Measurements from ENCODE around the gene MROH7. TPM values are rescaled to one million over a fixed set of nuclear protein-coding genes. Genes with fewer than 3 reads are reported as not detected.

MROH7 gene
- total RNA-seq, 1 experiment from 2014 or later, result not detected

GRCh38 chr1:54736685-54737084 lies 95.1 kb downstream of the MROH7 start:
- no TSS peak for BruUV-seq (replicated peaks)
- Histone ChIP-seq H3K9me2 (ENCODE audit: insufficient read depth) (no peaks in the 10 kb centered on the region), H3K27ac (no peak overlapping the region), H3K4me2 (no peak overlapping the region), H3K79me2 (ENCODE audit: low read depth) (no peaks in the 10 kb centered on the region), H2AFZ (no peak overlapping the region), H3K4me3 (no peak overlapping the region), H3F3A (ENCODE audit: insufficient read depth, low read depth) (no peaks in the 10 kb centered on the region), H3K36me3 (ENCODE audit: low read depth) (peaks cover 18% of the 10 kb centered on the region), H3K4me1 (replicated peaks; ENCODE audit: insufficient read depth) (no peaks in the 10 kb centered on the region), H4K20me1 (ENCODE audit: insufficient read depth) (no peaks in the 10 kb centered on the region), H3K27me3 (ENCODE audit: insufficient read depth, low read depth) (no peaks in the 10 kb centered on the region), H3K9me3 (ENCODE audit: insufficient read depth, low read depth) (no peaks in the 10 kb centered on the region)
- intact Hi-C loops (cut with micrococcal nuclease; ENCODE audit: unreplicated experiment), result no loop called here
- ChIA-PET POLR2A (ENCODE audit: unreplicated experiment) (no interaction called here), CTCF (interaction anchor here (0.6 kb wide), 1 partner anchor 866 kb away, joined by 3 read pairs; no protein-coding TSS in a partner anchor)
- no peak for DNase-seq
- TF ChIP-seq EZH2 (IDR thresholded peaks at IDR 0.05; ENCODE audit: low read depth) (no peak), CTCF (conservative IDR thresholded peaks at IDR 0.05) (no peak)

- H3K27me3 ChIP-seq (ENCODE audit: insufficient read depth, low read depth), result no peaks in the 10 kb centered on the region
- H3F3A ChIP-seq (ENCODE audit: insufficient read depth, low read depth), result no peaks in the 10 kb centered on the region
- H3K36me3 ChIP-seq (ENCODE audit: low read depth), result peaks cover 18% of the 10 kb centered on the region
- no TSS peak for BruUV-seq (replicated peaks)
- no peak for DNase-seq
- H3K4me3 ChIP-seq, result no peak overlapping the region
- no peak overlapping the region for H3K4me2 ChIP-seq
- H3K27ac ChIP-seq, result no peak overlapping the region
- no peaks in the 10 kb centered on the region for H4K20me1 ChIP-seq (ENCODE audit: insufficient read depth)
- no peaks in the 10 kb centered on the region for H3K4me1 ChIP-seq (replicated peaks; ENCODE audit: insufficient read depth)
- POLR2A ChIA-PET (ENCODE audit: unreplicated experiment), result no interaction called here
- no peaks in the 10 kb centered on the region for H3K79me2 ChIP-seq (ENCODE audit: low read depth)
- H3K9me3 ChIP-seq (ENCODE audit: insufficient read depth, low read depth), result no peaks in the 10 kb centered on the region
- intact Hi-C loops (cut with micrococcal nuclease; ENCODE audit: unreplicated experiment), result no loop called here
- CTCF ChIA-PET, result no interaction called here
- H3K9me2 ChIP-seq (ENCODE audit: insufficient read depth), result no peaks in the 10 kb centered on the region
- TF ChIP-seq EZH2 (IDR thresholded peaks at IDR 0.05; ENCODE audit: low read depth) (no peak), CTCF (conservative IDR thresholded peaks at IDR 0.05) (no peak)
- H2AFZ ChIP-seq, result no peak overlapping the region
Measured at GRCh38 chr1:54738244-54738643, 96.7 kb downstream of the MROH7 start.

- Histone ChIP-seq H3K4me1 (replicated peaks; ENCODE audit: insufficient read depth) (peaks cover 11% of the 10 kb centered on the region), H3K4me2 (no peak overlapping the region), H3K79me2 (ENCODE audit: low read depth) (no peaks in the 10 kb centered on the region), H3K9me3 (ENCODE audit: insufficient read depth, low read depth) (no peaks in the 10 kb centered on the region), H3F3A (ENCODE audit: insufficient read depth, low read depth) (peaks cover 8% of the 10 kb centered on the region; the same call in 1 of the 2 replicates), H3K36me3 (ENCODE audit: low read depth) (peaks cover 7% of the 10 kb centered on the region; the same call in 1 of the 2 replicates), H3K9me2 (ENCODE audit: insufficient read depth) (no peaks in the 10 kb centered on the region), H4K20me1 (ENCODE audit: insufficient read depth) (no peaks in the 10 kb centered on the region; the same call in 1 of the 2 replicates), H2AFZ (no peak overlapping the region), H3K4me3 (no peak overlapping the region), H3K27me3 (ENCODE audit: insufficient read depth, low read depth) (no peaks in the 10 kb centered on the region), H3K27ac (no peak overlapping the region)
- DNase-seq, result no peak
- no TSS peak for BruUV-seq (replicated peaks)
- intact Hi-C loops (cut with micrococcal nuclease; ENCODE audit: unreplicated experiment), result no loop called here
- CTCF ChIA-PET, result no interaction called here
- TF ChIP-seq CTCF (conservative IDR thresholded peaks at IDR 0.05) (no peak), EZH2 (IDR thresholded peaks at IDR 0.05; ENCODE audit: low read depth) (no peak)
- POLR2A ChIA-PET (ENCODE audit: unreplicated experiment), result no interaction called here
Measured at GRCh38 chr1:54741531-54741930, 99.9 kb downstream of the MROH7 start.

Data from PC-9 (cell line).